Body of pancreas (tissue), 4 donors: ENCODE measurements around the gene IL1RAPL1.

Experiments
- CTCF ChIP-seq, 7 experiments: fragments of 450-650 bp in 4 of 7; fragments of 200-600 bp in 3 of 7; sonication (generic) in 3 of 7; IDR thresholded peaks; one replicate each; pipeline ENCODE4 v1.5.1; 2016 to 2019; ENCODE audit warnings: antibody characterized with exemption in 7 of 7
- POLR2A ChIP-seq, 3 donors: fragments of 450-650 bp; IDR thresholded peaks; one replicate each; pipeline ENCODE4 v1.6.1; 2016; ENCODE audit warnings: antibody characterized with exemption in 3 of 3, mild to moderate bottlenecking in 2 of 3

GRCh38 chrX:29243942-29244341 lies 656.7 kb downstream of the IL1RAPL1 start:
- TF ChIP-seq POLR2A (IDR thresholded peaks at IDR 0.05) (no peak), CTCF (IDR thresholded peaks at IDR 0.05) (no peak)
